ENCODE results near the gene PTPN11. TPM values are rescaled to one million over a fixed set of nuclear protein-coding genes. Genes with fewer than 3 reads are reported as not detected.
"Not testable (repeated sequence)": the region's sequence is repeated elsewhere in the genome, so short reads cannot be mapped to it uniquely, and the experiment has no call there.

PTPN11 gene
- polyA plus RNA-seq, 10 donors = 53.2 to 75.9 (median 61.2) TPM

GRCh38 chr12:112446008-112446725 lies 27.4 kb downstream of the PTPN11 start:
- DNase-seq = no peak

GRCh38 chr12:112447106-112447505 lies 28.4 kb downstream of the PTPN11 start:
- DNase-seq = no peak

GRCh38 chr12:112448165-112448564 lies 29.4 kb downstream of the PTPN11 start:
- DNase-seq = not testable (repeated sequence)

GRCh38 chr12:112450725-112451124 lies 32.0 kb downstream of the PTPN11 start:
- DNase-seq = no peak

GRCh38 chr12:112456029-112456428 lies 37.3 kb downstream of the PTPN11 start:
- DNase-seq = no peak

GRCh38 chr12:112457142-112457541 lies 38.4 kb downstream of the PTPN11 start:
- not testable (repeated sequence) for DNase-seq

- DNase-seq = no peak
Observed at GRCh38 chr12:112458330-112458729, 39.6 kb downstream of the PTPN11 start.

GRCh38 chr12:112458751-112459150 lies 40.0 kb downstream of the PTPN11 start:
- no peak for DNase-seq

GRCh38 chr12:112463478-112463877 lies 44.7 kb downstream of the PTPN11 start:
- DNase-seq = no peak

- DNase-seq = no peak
Observed at GRCh38 chr12:112464605-112465004, 45.9 kb downstream of the PTPN11 start.

GRCh38 chr12:112466011-112466422 lies 47.3 kb downstream of the PTPN11 start:
- DNase-seq = no peak

- no peak for DNase-seq
Observed at GRCh38 chr12:112466835-112467234, 48.1 kb downstream of the PTPN11 start.

- DNase-seq = no peak
Observed at GRCh38 chr12:112468046-112468445, 49.3 kb downstream of the PTPN11 start.

- DNase-seq = no peak
Observed at GRCh38 chr12:112473056-112473455, 54.3 kb downstream of the PTPN11 start.

GRCh38 chr12:112479413-112479812 lies 60.7 kb downstream of the PTPN11 start:
- DNase-seq = no peak

- DNase-seq = no peak
Observed at GRCh38 chr12:112480931-112481330, 62.2 kb downstream of the PTPN11 start.

GRCh38 chr12:112482733-112483132 lies 64.0 kb downstream of the PTPN11 start:
- DNase-seq = no peak

- no peak for DNase-seq
Observed at GRCh38 chr12:112486361-112486760, 67.6 kb downstream of the PTPN11 start.

GRCh38 chr12:112488257-112488876 lies 69.6 kb downstream of the PTPN11 start:
- no peak for DNase-seq

GRCh38 chr12:112489456-112489855 lies 70.7 kb downstream of the PTPN11 start:
- no peak for DNase-seq

- no peak for DNase-seq
Observed at GRCh38 chr12:112496496-112496895, 77.7 kb downstream of the PTPN11 start.

- DNase-seq = no peak
Observed at GRCh38 chr12:112498580-112498979, 79.8 kb downstream of the PTPN11 start.

GRCh38 chr12:112503512-112503911 lies 84.8 kb downstream of the PTPN11 start:
- no peak for DNase-seq
